Uterus (tissue), 4 donors: ENCODE data around the gene PANK2. TPM values are rescaled to one million over a fixed set of nuclear protein-coding genes. Genes with fewer than 3 reads are reported as not detected.

ENCODE experiments used
- DNase-seq, 2 donors: peaks; one replicate each; pipeline ENCODE4 v3.0.0-alpha.2; 2019 to 2020
- H3K27ac ChIP-seq, 2 donors: fragments of 200-600 bp; sonication (generic); 1 replicate in 1 of 2; 2 replicates in 1 of 2; pipeline ENCODE4 v1.5.1; 2016 to 2018
- H3K27me3 ChIP-seq, 2 donors: fragments of 200-600 bp; sonication (generic); one replicate each; pipeline ENCODE4 v1.5.1; 2018 to 2019; ENCODE audit warnings: control low read depth in 1 of 2
- H3K36me3 ChIP-seq, 2 donors: fragments of 200-600 bp; sonication (generic); one replicate each; pipeline ENCODE4 v1.5.1; 2019; ENCODE audit warnings: control low read depth in 1 of 2
- H3K4me1 ChIP-seq, 2 donors: fragments of 200-600 bp; sonication (generic); one replicate each; pipeline ENCODE4 v1.5.1; 2018 to 2019; ENCODE audit warnings: control low read depth in 1 of 2
- H3K4me3 ChIP-seq, 2 donors: fragments of 200-600 bp; sonication (generic); 1 replicate in 1 of 2; 2 replicates in 1 of 2; pipeline ENCODE4 v1.5.1; 2018 to 2019; ENCODE audit warnings: mild to moderate bottlenecking in 1 of 2
- H3K9me3 ChIP-seq, 2 donors: fragments of 200-600 bp; sonication (generic); one replicate each; pipeline ENCODE4 v1.5.1; 2019; ENCODE audit warnings: control low read depth in 1 of 2
- POLR2A ChIP-seq, 2 donors: fragments of 450-650 bp; IDR thresholded peaks; one replicate each; pipeline ENCODE4 v1.6.1; 2016; ENCODE audit warnings: antibody characterized with exemption in 2 of 2, mild to moderate bottlenecking in 1 of 2, moderate library complexity in 1 of 2
- intact Hi-C: fragments of 100-400 bp; cut with DNase I; formaldehyde crosslinking; loops from one replicate; pipeline ENCODE4 v1.15.1; 2023; ENCODE audit warnings: low total_unique reads
- total RNA-seq, 4 donors: library from RNA; depleted of rRNA in 3 of 4; stranded (reverse); fragments of >200 nt in 3 of 4; gene quantifications; one replicate each; pipeline versions ENCODE4 v1.1.0 to v1.2.4, GENCODE V29; 2014 to 2023
- TF ChIP-seq, protein P1 (sequence below), 4 experiments: fragments of 200-600 bp in 2 of 4; fragments of 450-650 bp in 2 of 4; sonication (generic) in 2 of 4; IDR thresholded peaks; one replicate each; pipeline ENCODE4 v1.5.1; 2016 to 2019; ENCODE audit warnings: antibody characterized with exemption in 4 of 4, mild to moderate bottlenecking in 2 of 4, moderate library complexity in 1 of 4
- donor health status: DM: yes; HTN: yes; CAD: no.

Gene PANK2
- total RNA-seq, 4 donors from 2014 or later, result 18.2 to 82.0 (median 53.5) TPM

DNA sequence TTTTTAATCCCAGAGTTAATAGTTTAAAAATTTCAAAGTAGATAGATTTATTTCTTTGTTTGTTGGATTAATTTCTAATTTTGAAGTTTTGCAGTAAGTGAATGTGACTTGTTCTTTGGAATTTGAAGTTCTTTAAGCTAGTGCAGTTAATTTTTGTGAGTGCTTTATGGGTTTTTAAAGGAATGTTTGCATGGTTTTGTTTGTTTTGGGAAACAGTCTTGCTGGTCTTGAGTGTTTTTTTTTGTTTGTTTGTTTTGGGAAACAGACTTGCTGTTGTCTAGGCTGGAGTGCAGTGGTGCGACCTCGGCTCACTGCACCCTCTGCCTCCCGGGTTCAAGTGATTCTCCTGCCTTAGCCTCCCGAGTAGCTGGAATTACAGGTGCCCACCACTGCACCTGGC, 9.5 kb downstream of the PANK2 start:
- no peak for DNase-seq
- Histone ChIP-seq H3K36me3 (no peaks in the 10 kb centered on the region), H3K4me3 (no peak overlapping the region), H3K9me3 (no peaks in the 10 kb centered on the region), H3K4me1 (peaks cover 4 to 11% of the 10 kb centered on the region in 2 donors), H3K27ac (no peak overlapping the region), H3K27me3 (no peaks in the 10 kb centered on the region)
- intact Hi-C loops, result no loop called here
- no peak for TF ChIP-seq POLR2A (IDR thresholded peaks at IDR 0.05)
- TF ChIP-seq, protein P1, sequence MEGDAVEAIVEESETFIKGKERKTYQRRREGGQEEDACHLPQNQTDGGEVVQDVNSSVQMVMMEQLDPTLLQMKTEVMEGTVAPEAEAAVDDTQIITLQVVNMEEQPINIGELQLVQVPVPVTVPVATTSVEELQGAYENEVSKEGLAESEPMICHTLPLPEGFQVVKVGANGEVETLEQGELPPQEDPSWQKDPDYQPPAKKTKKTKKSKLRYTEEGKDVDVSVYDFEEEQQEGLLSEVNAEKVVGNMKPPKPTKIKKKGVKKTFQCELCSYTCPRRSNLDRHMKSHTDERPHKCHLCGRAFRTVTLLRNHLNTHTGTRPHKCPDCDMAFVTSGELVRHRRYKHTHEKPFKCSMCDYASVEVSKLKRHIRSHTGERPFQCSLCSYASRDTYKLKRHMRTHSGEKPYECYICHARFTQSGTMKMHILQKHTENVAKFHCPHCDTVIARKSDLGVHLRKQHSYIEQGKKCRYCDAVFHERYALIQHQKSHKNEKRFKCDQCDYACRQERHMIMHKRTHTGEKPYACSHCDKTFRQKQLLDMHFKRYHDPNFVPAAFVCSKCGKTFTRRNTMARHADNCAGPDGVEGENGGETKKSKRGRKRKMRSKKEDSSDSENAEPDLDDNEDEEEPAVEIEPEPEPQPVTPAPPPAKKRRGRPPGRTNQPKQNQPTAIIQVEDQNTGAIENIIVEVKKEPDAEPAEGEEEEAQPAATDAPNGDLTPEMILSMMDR (IDR thresholded peaks at IDR 0.05), result no peak

DNA sequence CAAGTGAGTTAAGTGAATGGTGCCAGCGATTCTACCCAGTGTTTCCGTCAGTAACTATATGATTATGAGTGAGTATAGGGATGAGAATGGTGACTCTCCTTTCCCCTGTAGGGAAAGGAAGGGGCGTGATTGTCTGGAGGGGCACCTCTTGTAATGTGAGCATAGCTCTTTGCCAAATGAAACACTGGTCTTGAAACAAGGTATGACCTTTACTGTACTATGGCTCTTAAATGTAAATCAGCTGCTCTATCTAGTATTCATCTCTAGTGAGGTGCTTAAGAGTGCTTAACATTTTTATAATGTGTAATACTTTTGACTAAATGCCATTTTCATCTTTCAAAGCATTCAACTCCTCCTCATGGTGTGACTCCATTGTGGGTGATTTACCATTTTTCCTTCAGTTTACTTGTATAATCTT, 11.0 kb downstream of the PANK2 start:
- DNase-seq, result no peak
- TF ChIP-seq POLR2A (IDR thresholded peaks at IDR 0.05), result no peak
- TF ChIP-seq, protein P1 (IDR thresholded peaks at IDR 0.05), result no peak
- Histone ChIP-seq H3K4me3 (no peak overlapping the region), H3K36me3 (no peaks in the 10 kb centered on the region), H3K4me1 (peaks cover 4 to 11% of the 10 kb centered on the region in 2 donors), H3K27me3 (no peaks in the 10 kb centered on the region), H3K27ac (no peak overlapping the region), H3K9me3 (no peaks in the 10 kb centered on the region)
- intact Hi-C loops, result no loop called here

DNA sequence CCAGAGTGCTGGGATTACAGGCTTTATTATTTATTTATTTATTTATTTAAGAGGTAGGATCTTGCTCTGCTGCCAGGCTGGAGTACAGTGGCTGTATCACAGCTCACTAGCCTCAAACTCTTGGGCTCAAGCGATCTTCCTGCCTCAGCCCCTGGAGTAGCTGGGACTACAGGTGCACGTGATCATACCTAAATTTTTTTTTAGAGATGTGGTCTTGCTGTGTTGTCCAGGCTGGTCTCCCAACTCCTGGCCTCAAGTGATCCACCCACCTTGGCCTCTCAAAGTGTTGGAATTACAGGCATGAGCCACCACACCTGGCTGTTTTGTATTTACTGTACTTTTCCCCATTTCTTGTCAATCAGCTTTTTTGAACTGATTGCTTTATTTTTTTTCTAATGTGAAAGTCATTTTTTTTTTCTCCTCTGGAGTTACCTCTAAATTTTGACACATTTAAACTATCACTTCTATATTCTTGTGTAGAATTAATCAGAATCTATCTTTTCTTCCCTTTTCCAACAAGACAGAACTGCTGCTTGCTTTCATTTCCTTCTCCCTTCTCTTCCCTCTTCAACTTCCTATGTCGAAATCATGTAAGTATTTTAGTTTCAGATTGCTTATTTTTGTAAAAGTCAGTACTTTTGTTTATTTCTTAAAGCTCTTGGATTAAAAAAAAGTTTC, 12.0 kb downstream of the PANK2 start:
- Histone ChIP-seq H3K4me1 (peaks cover 4 to 11% of the 10 kb centered on the region in 2 donors), H3K4me3 (no peak overlapping the region), H3K36me3 (no peaks in the 10 kb centered on the region), H3K9me3 (no peaks in the 10 kb centered on the region), H3K27me3 (no peaks in the 10 kb centered on the region), H3K27ac (peak overlapping the region in 1 of 2 donors; percentile 38)
- TF ChIP-seq POLR2A (IDR thresholded peaks at IDR 0.05), result no peak
- TF ChIP-seq, protein P1 (IDR thresholded peaks at IDR 0.05), result no peak
- no peak for DNase-seq
- intact Hi-C loops, result no loop called here

DNA sequence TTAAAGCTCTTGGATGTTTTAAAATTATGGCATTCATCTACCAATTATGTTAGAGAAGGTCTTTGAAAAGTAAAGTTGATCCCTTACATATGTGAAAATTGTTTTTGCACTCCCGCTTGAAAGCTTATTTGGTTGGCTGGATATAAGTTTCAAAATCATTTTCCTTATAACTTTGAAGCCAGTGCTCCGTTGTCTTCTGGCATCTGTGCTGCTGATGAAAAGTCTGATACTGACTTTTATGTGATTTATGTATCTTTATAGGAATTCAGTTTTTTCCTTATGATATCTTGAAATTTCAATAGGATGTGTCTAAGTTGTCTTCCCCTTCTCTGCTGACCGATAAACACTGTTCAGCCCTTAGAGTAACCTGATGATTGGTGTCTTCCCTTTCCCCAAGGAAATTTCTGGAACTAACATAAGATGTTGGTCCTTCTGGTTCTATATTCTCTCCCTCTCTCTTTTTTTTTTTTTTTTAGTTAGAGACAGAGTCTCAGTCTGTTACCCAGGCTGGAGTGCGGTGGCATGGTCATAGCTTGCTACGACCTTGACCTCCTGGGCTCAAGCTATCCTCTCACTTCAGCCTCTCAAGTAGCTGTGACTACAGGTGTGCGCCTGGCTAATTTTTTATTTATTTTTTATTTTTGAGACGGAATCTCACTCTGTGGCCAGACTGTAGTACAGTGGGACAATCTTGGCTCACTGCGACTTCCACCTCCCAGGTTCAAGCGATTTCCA, 12.7 kb downstream of the PANK2 start:
- Histone ChIP-seq H3K27me3 (no peaks in the 10 kb centered on the region), H3K27ac (peak overlapping the region in 1 of 2 donors; percentile 38), H3K9me3 (no peaks in the 10 kb centered on the region), H3K4me3 (no peak overlapping the region), H3K4me1 (peaks cover under 1 to 4% of the 10 kb centered on the region in 2 donors), H3K36me3 (no peaks in the 10 kb centered on the region)
- intact Hi-C loops, result no loop called here
- no peak for DNase-seq
- TF ChIP-seq, protein P1 (IDR thresholded peaks at IDR 0.05), result no peak
- no peak for TF ChIP-seq POLR2A (IDR thresholded peaks at IDR 0.05)

DNA sequence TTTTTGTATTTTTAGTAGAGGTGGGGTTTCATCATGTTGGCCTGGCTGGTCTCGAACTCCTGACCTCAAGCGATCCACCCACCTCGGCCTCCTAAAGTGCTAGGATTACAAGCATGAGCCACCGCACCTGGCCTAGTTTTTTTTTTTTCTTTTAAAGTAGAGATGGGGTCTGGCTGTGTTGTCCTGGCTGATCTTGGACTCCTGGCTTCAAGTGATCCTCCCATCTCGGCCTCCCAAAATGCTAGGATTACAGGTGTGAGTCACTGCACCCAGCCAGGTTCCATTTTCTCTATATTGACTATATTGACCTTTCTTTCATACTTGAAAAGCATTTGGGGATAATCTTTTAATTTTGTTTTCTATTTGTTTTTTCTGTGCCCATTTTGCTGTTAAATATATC, 13.3 kb downstream of the PANK2 start:
- no peaks in the 10 kb centered on the region for H3K36me3 ChIP-seq
- no peaks in the 10 kb centered on the region for H3K27me3 ChIP-seq
- no peaks in the 10 kb centered on the region for H3K9me3 ChIP-seq
- no peak overlapping the region for H3K27ac ChIP-seq
- TF ChIP-seq, protein P1 (IDR thresholded peaks at IDR 0.05), result no peak
- no peak for TF ChIP-seq POLR2A (IDR thresholded peaks at IDR 0.05)
- H3K4me3 ChIP-seq, result no peak overlapping the region
- no peaks in the 10 kb centered on the region for H3K4me1 ChIP-seq
- DNase-seq, result no peak
- intact Hi-C loops, result no loop called here
